ENCODE data around the gene PTPRT. TPM values are rescaled to one million over a fixed set of nuclear protein-coding genes. Genes with fewer than 3 reads are reported as not detected.

PTPRT gene
- total RNA-seq, 4 donors from 2014 or later, result 0.72 to 2.5 (median 1.4) TPM

DNA sequence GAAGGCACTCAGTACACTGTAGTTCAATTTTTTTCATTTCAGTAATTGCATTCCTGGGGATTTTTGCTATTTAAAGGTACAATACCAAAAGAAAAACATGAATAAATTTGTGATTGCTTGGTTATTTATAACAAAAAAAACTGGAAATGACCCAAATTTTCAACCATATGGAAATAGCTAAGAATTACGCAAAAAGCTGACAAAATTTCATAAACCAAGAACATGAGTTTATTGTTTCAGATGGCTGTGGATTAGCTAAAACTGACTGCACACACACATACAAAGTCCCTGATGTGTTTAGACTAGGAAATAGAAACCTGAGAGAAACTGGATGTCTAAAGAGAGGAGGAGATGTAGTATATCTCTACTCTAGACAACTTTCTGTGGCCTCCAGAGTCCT lies 853.1 kb downstream of the PTPRT start:
- DNase-seq (ENCODE audit: low spot score in 2 of 2), result no peak

GRCh38 chr20:42319252-42320013 lies 870.3 kb downstream of the PTPRT start:
- Histone ChIP-seq H3K36me3 (no peaks in the 10 kb centered on the region), H3K4me1 (no peaks in the 10 kb centered on the region), H3K9me3 (no peaks in the 10 kb centered on the region), H3K27ac (no peak overlapping the region), H3K4me3 (no peak overlapping the region), H3K27me3 (no peaks in the 10 kb centered on the region)
- 56% methylated on average over 2 of the region's 2 CpGs for WGBS
- no peak for DNase-seq (ENCODE audit: low spot score in 2 of 2)
- TF ChIP-seq EP300 (IDR thresholded peaks at IDR 0.05) (no peak), POLR2A (IDR thresholded peaks at IDR 0.05) (no peak), POLR2AphosphoS5 (IDR thresholded peaks at IDR 0.05) (no peak)
- TF ChIP-seq, protein P1, sequence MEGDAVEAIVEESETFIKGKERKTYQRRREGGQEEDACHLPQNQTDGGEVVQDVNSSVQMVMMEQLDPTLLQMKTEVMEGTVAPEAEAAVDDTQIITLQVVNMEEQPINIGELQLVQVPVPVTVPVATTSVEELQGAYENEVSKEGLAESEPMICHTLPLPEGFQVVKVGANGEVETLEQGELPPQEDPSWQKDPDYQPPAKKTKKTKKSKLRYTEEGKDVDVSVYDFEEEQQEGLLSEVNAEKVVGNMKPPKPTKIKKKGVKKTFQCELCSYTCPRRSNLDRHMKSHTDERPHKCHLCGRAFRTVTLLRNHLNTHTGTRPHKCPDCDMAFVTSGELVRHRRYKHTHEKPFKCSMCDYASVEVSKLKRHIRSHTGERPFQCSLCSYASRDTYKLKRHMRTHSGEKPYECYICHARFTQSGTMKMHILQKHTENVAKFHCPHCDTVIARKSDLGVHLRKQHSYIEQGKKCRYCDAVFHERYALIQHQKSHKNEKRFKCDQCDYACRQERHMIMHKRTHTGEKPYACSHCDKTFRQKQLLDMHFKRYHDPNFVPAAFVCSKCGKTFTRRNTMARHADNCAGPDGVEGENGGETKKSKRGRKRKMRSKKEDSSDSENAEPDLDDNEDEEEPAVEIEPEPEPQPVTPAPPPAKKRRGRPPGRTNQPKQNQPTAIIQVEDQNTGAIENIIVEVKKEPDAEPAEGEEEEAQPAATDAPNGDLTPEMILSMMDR (IDR thresholded peaks at IDR 0.05), result no peak

More for the DNA sequence above, 853.1 kb downstream of the PTPRT start:
- Histone ChIP-seq H3K27ac (no peak overlapping the region), H3K4me3 (no peak overlapping the region), H3K9me3 (no peaks in the 10 kb centered on the region), H3K27me3 (no peaks in the 10 kb centered on the region), H3K4me1 (peaks cover 24% of the 10 kb centered on the region), H3K36me3 (no peaks in the 10 kb centered on the region)
- TF ChIP-seq POLR2A (IDR thresholded peaks at IDR 0.05), result no peak
- no peak for TF ChIP-seq EP300 (IDR thresholded peaks at IDR 0.05)
- TF ChIP-seq, protein P1 (IDR thresholded peaks at IDR 0.05), result no peak
- TF ChIP-seq POLR2AphosphoS5 (IDR thresholded peaks at IDR 0.05), result no peak
- 70% methylated on average over 1 of the region's 1 CpG for WGBS

- TF ChIP-seq, protein P1 (IDR thresholded peaks at IDR 0.05), result no peak
- TF ChIP-seq POLR2A (IDR thresholded peaks at IDR 0.05) (no peak), EP300 (IDR thresholded peaks at IDR 0.05) (no peak), POLR2AphosphoS5 (IDR thresholded peaks at IDR 0.05) (no peak)
- Histone ChIP-seq H3K27ac (no peak overlapping the region), H3K36me3 (no peaks in the 10 kb centered on the region), H3K27me3 (no peaks in the 10 kb centered on the region), H3K4me1 (no peaks in the 10 kb centered on the region), H3K9me3 (no peaks in the 10 kb centered on the region), H3K4me3 (no peak overlapping the region)
- WGBS, result 76% methylated on average over 3 of the region's 3 CpGs
- no peak for DNase-seq (ENCODE audit: low spot score in 2 of 2)
These were observed 876.0 kb downstream of the PTPRT start for GRCh38 chr20:42313704-42314103.

GRCh38 chr20:42309050-42309449 lies 880.7 kb downstream of the PTPRT start:
- no peak for DNase-seq (ENCODE audit: low spot score in 2 of 2)
- Histone ChIP-seq H3K4me3 (no peak overlapping the region), H3K27ac (no peak overlapping the region), H3K27me3 (no peaks in the 10 kb centered on the region), H3K9me3 (no peaks in the 10 kb centered on the region), H3K36me3 (no peaks in the 10 kb centered on the region), H3K4me1 (no peaks in the 10 kb centered on the region)
- TF ChIP-seq POLR2AphosphoS5 (IDR thresholded peaks at IDR 0.05) (no peak), POLR2A (IDR thresholded peaks at IDR 0.05) (no peak), EP300 (IDR thresholded peaks at IDR 0.05) (no peak)
- TF ChIP-seq, protein P1 (IDR thresholded peaks at IDR 0.05), result no peak
- 69% methylated on average over 4 of the region's 4 CpGs for WGBS

- DNase-seq (ENCODE audit: low spot score in 2 of 2), result no peak
- no peaks in the 10 kb centered on the region for H3K27me3 ChIP-seq
- H3K4me3 ChIP-seq, result no peak overlapping the region
- no peak overlapping the region for H3K27ac ChIP-seq
- H3K36me3 ChIP-seq, result no peaks in the 10 kb centered on the region
- TF ChIP-seq POLR2AphosphoS5 (IDR thresholded peaks at IDR 0.05) (no peak), EP300 (IDR thresholded peaks at IDR 0.05) (no peak), POLR2A (IDR thresholded peaks at IDR 0.05) (no peak)
- TF ChIP-seq, protein P1 (IDR thresholded peaks at IDR 0.05), result no peak
- H3K4me1 ChIP-seq, result no peaks in the 10 kb centered on the region
- H3K9me3 ChIP-seq, result no peaks in the 10 kb centered on the region
- 82% methylated on average over 4 of the region's 4 CpGs for WGBS
These were observed 881.5 kb downstream of the PTPRT start for GRCh38 chr20:42308171-42308570.

Measured in suprapubic skin (tissue), 4 donors.